Left lung (tissue), 10 donors: Measurements from ENCODE around the gene TRIB2. TPM values are rescaled to one million over a fixed set of nuclear protein-coding genes. Genes with fewer than 3 reads are reported as not detected.

ENCODE experiments used
- ATAC-seq: fragments of 200-7000 bp; cut with Tn5 transposase; one replicate; pipeline ENCODE4 v1.9.1; 2020; ENCODE audit warnings: moderate library complexity
- DNase-seq, 4 donors: peaks; one replicate each; pipeline ENCODE4 v3.0.0-alpha.2; 2013 to 2020
- H3K27ac ChIP-seq, 2 donors: fragments of 200-600 bp; sonication (generic) in 1 of 2; one replicate each; pipeline versions ENCODE4 v1.5.0 to v1.8.0; 2020 to 2021
- H3K27me3 ChIP-seq, 2 donors: fragments of 200-600 bp; sonication (generic) in 1 of 2; one replicate each; pipeline versions ENCODE4 v1.5.0 to v1.8.0; 2020 to 2021
- H3K36me3 ChIP-seq, 2 donors: fragments of 200-600 bp; sonication (generic) in 1 of 2; one replicate each; pipeline versions ENCODE4 v1.5.0 to v1.8.0; 2020 to 2021
- H3K4me1 ChIP-seq, 2 donors: fragments of 200-600 bp; one replicate each; pipeline ENCODE4 v1.8.0; 2021
- H3K4me3 ChIP-seq, 2 donors: fragments of 200-600 bp; sonication (generic) in 1 of 2; one replicate each; pipeline versions ENCODE4 v1.5.0 to v1.8.0; 2020 to 2021; ENCODE audit warnings: mild to moderate bottlenecking in 1 of 2
- H3K9me3 ChIP-seq, 2 donors: fragments of 200-600 bp; sonication (generic) in 1 of 2; one replicate each; pipeline versions ENCODE4 v1.5.0 to v1.8.0; 2020 to 2021
- intact Hi-C, 2 donors: fragments of 100-400 bp; cut with DNase I; formaldehyde crosslinking; loops; one replicate each; pipeline versions ENCODE4 v1.11.2 to v1.14.2; 2022
- polyA plus RNA-seq, 6 donors: library from polyadenylated mRNA; unstranded; fragments of 120-200 nt; gene quantifications; one replicate each; pipeline ENCODE4 v1.2.1, GENCODE V29; 2013; ENCODE audit not compliant: insufficient read length in 6 of 6
- total RNA-seq, 2 donors: library from RNA; stranded (reverse); fragmentation: NEBNext Ultra II Directional; extraction: Animal tissue kit (Norgen Biotek cat#: 25700); gene quantifications; one replicate each; pipeline ENCODE4 v1.2.1, GENCODE V29; 2021
- TF ChIP-seq, protein P1 (sequence below), 2 donors: fragments of 200-600 bp; sonication (generic) in 1 of 2; IDR thresholded peaks; one replicate each; pipeline versions ENCODE4 v1.5.0 to v1.8.0; 2021; ENCODE audit warnings: antibody characterized with exemption in 2 of 2
- donor health status: DM: no; HTN: yes; CAD: no.
- donor health status: DM: no; HTN: no; CAD: no.

The TRIB2 gene
- total and polyA plus RNA-seq, 8 donors, result 36.4 to 88.5 (median 76.5) TPM

DNA sequence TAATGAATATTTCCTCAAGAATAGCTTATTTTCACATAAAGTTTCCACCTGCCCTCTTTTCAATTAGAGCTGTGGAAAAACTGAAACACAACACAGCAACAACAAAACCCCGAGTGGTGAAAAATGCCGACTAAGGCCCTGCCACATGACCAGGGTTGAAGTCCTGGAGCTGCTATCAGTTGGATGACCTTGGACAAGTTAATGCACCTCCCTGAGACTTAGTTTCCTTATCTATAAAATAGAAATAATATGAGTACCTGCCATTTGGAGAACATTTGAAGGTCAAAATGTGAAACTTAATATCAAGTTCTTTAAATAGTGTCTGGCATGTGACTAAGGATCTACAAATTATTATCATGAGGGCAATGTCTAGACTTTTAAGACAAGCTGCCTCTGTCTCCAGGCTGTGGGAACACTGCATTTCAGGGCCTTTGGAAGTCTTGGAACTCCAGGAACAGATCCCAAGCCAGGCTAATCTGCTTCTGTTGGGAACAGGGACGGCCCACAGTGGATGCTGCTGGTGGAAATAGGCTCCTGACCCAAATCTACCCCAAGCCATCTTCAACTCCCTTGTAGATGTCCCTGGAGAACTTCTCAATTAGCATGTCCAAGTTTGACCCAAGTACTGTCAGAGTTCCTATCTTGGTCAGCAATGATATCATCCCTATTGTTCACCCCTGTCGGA lies 42.0 kb upstream of the TRIB2 start:
- no peaks in the 10 kb centered on the region for H3K9me3 ChIP-seq
- TF ChIP-seq, protein P1, sequence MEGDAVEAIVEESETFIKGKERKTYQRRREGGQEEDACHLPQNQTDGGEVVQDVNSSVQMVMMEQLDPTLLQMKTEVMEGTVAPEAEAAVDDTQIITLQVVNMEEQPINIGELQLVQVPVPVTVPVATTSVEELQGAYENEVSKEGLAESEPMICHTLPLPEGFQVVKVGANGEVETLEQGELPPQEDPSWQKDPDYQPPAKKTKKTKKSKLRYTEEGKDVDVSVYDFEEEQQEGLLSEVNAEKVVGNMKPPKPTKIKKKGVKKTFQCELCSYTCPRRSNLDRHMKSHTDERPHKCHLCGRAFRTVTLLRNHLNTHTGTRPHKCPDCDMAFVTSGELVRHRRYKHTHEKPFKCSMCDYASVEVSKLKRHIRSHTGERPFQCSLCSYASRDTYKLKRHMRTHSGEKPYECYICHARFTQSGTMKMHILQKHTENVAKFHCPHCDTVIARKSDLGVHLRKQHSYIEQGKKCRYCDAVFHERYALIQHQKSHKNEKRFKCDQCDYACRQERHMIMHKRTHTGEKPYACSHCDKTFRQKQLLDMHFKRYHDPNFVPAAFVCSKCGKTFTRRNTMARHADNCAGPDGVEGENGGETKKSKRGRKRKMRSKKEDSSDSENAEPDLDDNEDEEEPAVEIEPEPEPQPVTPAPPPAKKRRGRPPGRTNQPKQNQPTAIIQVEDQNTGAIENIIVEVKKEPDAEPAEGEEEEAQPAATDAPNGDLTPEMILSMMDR (IDR thresholded peaks at IDR 0.05), result no peak
- no peaks in the 10 kb centered on the region for H3K27me3 ChIP-seq
- no peaks in the 10 kb centered on the region for H3K4me1 ChIP-seq
- H3K27ac ChIP-seq, result no peak overlapping the region
- H3K36me3 ChIP-seq, result no peaks in the 10 kb centered on the region
- intact Hi-C loops, result no loop called here
- H3K4me3 ChIP-seq, result no peak overlapping the region
- ATAC-seq (no peak), DNase-seq (no peak)

DNA sequence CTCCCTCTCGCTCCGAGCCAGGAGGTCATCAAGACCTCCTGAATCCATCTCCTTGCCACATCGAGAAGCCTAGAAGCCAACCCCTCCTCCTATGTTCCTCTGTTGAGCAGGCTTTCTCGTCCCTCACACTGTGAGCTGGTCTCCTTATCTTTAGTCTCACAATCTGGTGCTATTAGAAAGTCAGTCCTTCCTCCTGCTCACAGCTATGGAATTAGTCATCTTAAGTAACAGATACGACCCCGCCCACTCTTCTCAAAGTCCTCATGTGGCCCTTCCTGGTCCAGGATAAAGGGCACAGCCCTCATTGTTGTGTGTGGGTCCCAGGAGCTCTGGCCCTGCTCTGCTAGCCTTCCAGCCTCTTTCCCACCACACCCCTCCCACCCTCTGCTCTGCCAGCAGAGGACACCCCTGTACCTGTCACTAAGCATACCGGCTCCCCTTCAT lies 41.4 kb upstream of the TRIB2 start:
- H3K9me3 ChIP-seq, result no peaks in the 10 kb centered on the region
- no peak overlapping the region for H3K4me3 ChIP-seq
- intact Hi-C loops, result no loop called here
- no peaks in the 10 kb centered on the region for H3K4me1 ChIP-seq
- no peak overlapping the region for H3K27ac ChIP-seq
- ATAC-seq (peak; percentile 42), DNase-seq (no peak)
- no peaks in the 10 kb centered on the region for H3K27me3 ChIP-seq
- TF ChIP-seq, protein P1 (IDR thresholded peaks at IDR 0.05), result no peak
- H3K36me3 ChIP-seq, result no peaks in the 10 kb centered on the region

DNA sequence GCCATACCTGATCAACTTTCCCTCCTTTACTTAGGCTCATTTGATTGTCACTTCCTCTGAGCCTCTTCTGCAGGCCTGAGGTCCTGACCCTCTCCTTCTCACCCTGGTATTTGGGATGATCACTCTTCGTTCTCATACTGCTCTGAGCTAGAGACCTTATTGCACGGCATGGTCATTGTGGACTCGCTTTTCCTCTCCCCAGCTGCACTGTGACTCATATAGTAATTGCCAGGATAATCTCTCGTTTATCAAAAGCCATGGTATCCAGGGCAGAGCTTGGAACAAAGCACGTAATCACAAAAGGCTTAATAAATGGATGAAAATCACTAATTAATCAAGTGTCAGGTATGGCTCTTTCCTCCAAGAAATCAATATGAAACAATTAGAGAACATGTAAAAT lies 40.9 kb upstream of the TRIB2 start:
- intact Hi-C loops, result no loop called here
- no peaks in the 10 kb centered on the region for H3K36me3 ChIP-seq
- DNase-seq (no peak), ATAC-seq (no peak)
- TF ChIP-seq, protein P1 (IDR thresholded peaks at IDR 0.05), result no peak
- no peaks in the 10 kb centered on the region for H3K9me3 ChIP-seq
- H3K27me3 ChIP-seq, result no peaks in the 10 kb centered on the region
- H3K27ac ChIP-seq, result no peak overlapping the region
- H3K4me1 ChIP-seq, result no peaks in the 10 kb centered on the region
- no peak overlapping the region for H3K4me3 ChIP-seq

DNA sequence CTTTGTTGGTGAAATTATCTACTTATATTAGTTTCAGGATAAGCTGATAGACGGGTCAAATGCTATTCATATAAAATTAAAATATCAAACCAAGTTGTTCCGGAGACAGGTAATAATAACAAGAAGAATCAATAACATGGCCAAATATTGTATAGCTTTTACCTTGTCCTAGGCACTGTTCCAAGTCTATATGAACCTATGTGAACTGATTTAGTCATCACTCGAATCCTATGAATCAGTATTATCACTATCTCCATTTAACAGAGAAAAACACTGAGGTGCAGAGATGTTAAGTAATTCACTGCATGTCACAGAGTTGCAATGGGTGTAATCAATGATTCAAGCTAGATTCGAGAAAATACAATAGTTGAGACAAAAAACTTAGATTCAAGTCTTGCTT lies 40.0 kb upstream of the TRIB2 start:
- ATAC-seq (no peak), DNase-seq (no peak)
- H3K27ac ChIP-seq, result no peak overlapping the region
- no peaks in the 10 kb centered on the region for H3K4me1 ChIP-seq
- no peaks in the 10 kb centered on the region for H3K9me3 ChIP-seq
- H3K27me3 ChIP-seq, result no peaks in the 10 kb centered on the region
- no peak overlapping the region for H3K4me3 ChIP-seq
- H3K36me3 ChIP-seq, result no peaks in the 10 kb centered on the region
- TF ChIP-seq, protein P1 (IDR thresholded peaks at IDR 0.05), result no peak
- intact Hi-C loops, result no loop called here

- no peak for ATAC-seq
- H3K27ac ChIP-seq, result no peak overlapping the region
- H3K9me3 ChIP-seq, result no peaks in the 10 kb centered on the region
- intact Hi-C loops, result no loop called here
- TF ChIP-seq, protein P1 (IDR thresholded peaks at IDR 0.05), result no peak
- no peaks in the 10 kb centered on the region for H3K36me3 ChIP-seq
- H3K4me3 ChIP-seq, result no peak overlapping the region
- H3K27me3 ChIP-seq, result no peaks in the 10 kb centered on the region
- no peaks in the 10 kb centered on the region for H3K4me1 ChIP-seq
- DNase-seq, result no peak
These were observed 38.5 kb upstream of the TRIB2 start for GRCh38 chr2:12678186-12678585.
